Testis (tissue), 3 donors: Measurements from ENCODE around the gene NELL2. TPM values are rescaled to one million over a fixed set of nuclear protein-coding genes. Genes with fewer than 3 reads are reported as not detected.
"Not testable (repeated sequence)": the region's sequence is repeated elsewhere in the genome, so short reads cannot be mapped to it uniquely, and the experiment has no call there.

ENCODE experiments used
- DNase-seq: peaks from one replicate; pipeline ENCODE4 v3.0.0-alpha.2; 2019
- H3K27ac ChIP-seq, 2 donors: fragments of 200-600 bp; sonication (generic); one replicate each; pipeline ENCODE4 v1.5.1; 2019
- H3K27me3 ChIP-seq: fragments of 200-600 bp; sonication (generic); one replicate; pipeline ENCODE4 v1.5.1; 2019
- H3K36me3 ChIP-seq: fragments of 200-600 bp; sonication (generic); one replicate; pipeline ENCODE4 v1.5.1; 2017; ENCODE audit warnings: low read depth; ENCODE audit errors: missing control alignments
- H3K4me1 ChIP-seq: fragments of 200-600 bp; sonication (generic); one replicate; pipeline ENCODE4 v1.5.1; 2019
- H3K4me3 ChIP-seq, 2 donors: fragments of 200-600 bp; sonication (generic); one replicate each; pipeline ENCODE4 v1.5.1; 2017 to 2019
- H3K9me3 ChIP-seq: fragments of 200-600 bp; sonication (generic); one replicate; pipeline ENCODE4 v1.5.1; 2017
- CTCF ChIP-seq, 3 experiments: fragments of 450-650 bp in 2 of 3; fragments of 200-600 bp in 1 of 3; sonication (generic) in 1 of 3; IDR thresholded peaks; one replicate each; pipeline ENCODE4 v1.5.1; 2016 to 2019; ENCODE audit warnings: antibody characterized with exemption in 3 of 3, mild to moderate bottlenecking in 2 of 3, moderate library complexity in 1 of 3
- POLR2A ChIP-seq: fragments of 450-650 bp; IDR thresholded peaks from one replicate; pipeline ENCODE4 v1.6.1; 2017; ENCODE audit warnings: antibody characterized with exemption, mild to moderate bottlenecking, moderate library complexity
- WGBS, 2 donors: methylation state at CpG; one replicate each; pipeline ENCODE4 v1.1.5; 2018; 5-methylcytosine and 5-hydroxymethylcytosine counted together
- intact Hi-C: fragments of 100-400 bp; cut with DNase I; formaldehyde crosslinking; loops from one replicate; pipeline ENCODE4 v1.15.1; 2023; ENCODE audit warnings: low total_unique reads
- polyA plus RNA-seq: library from polyadenylated mRNA; stranded (reverse); fragments of 350-450 nt; fragmentation: Illumina TruSeq; extraction: RNeasy Lipid Tissue Mini Kit (QIAGEN cat#74804); gene quantifications from one replicate; pipeline ENCODE4 v1.2.3, GENCODE V29; 2014; ENCODE audit warnings: low read depth, low replicate concordance; ENCODE audit not compliant: insufficient read depth
- total RNA-seq, 2 donors: library from RNA; depleted of rRNA; stranded (reverse); fragments of >200 nt; gene quantifications; one replicate each; pipeline ENCODE4 v1.2.3, GENCODE V29; 2016

The NELL2 gene
- total and polyA plus RNA-seq, 3 donors from 2014 or later = 4.2 to 10.6 (median 9.0) TPM

DNA sequence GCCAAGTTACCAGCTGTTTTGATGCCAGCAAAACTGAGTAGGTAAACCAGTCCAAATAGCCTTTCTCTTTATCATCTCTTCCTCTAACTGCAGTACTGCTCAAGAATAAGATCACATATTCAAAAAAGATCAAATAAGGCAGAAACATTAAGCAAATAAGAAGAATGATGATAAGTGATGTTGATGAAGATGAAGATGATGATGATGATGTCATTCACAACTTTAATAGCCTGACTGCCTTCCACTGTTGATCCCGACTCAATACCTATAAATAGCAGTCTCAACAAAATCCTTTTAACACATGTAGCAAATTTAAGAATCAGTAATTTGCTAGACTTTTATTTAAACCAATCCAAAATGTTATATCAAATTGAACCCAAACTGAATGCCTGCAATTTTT is 47.1 kb downstream of the NELL2 start:
- Histone ChIP-seq H3K4me1 (no peaks in the 10 kb centered on the region), H3K9me3 (no peaks in the 10 kb centered on the region), H3K27ac (no peak overlapping the region), H3K4me3 (no peak overlapping the region), H3K36me3 (no peaks in the 10 kb centered on the region), H3K27me3 (no peaks in the 10 kb centered on the region)
- 60 to 67% methylated on average over 1 of the region's 1 CpG for WGBS, 2 donors
- no peak for DNase-seq
- intact Hi-C loops = no loop called here
- TF ChIP-seq POLR2A (no peak), CTCF (IDR thresholded peaks at IDR 0.05) (no peak)

GRCh38 chr12:44827832-44828438 is 48.2 kb downstream of the NELL2 start:
- Histone ChIP-seq H3K4me1 (no peaks in the 10 kb centered on the region), H3K27ac (no peak overlapping the region), H3K36me3 (no peaks in the 10 kb centered on the region), H3K27me3 (no peaks in the 10 kb centered on the region), H3K9me3 (no peaks in the 10 kb centered on the region), H3K4me3 (no peak overlapping the region)
- DNase-seq = no peak
- 88 to 93% methylated on average over 3 of the region's 3 CpGs for WGBS, 2 donors
- TF ChIP-seq POLR2A (no peak), CTCF (IDR thresholded peaks at IDR 0.05) (no peak)
- intact Hi-C loops = no loop called here

- H3K27me3 ChIP-seq, H3K4me1 ChIP-seq, H3K27ac ChIP-seq, H3K4me3 ChIP-seq, DNase-seq, H3K9me3 ChIP-seq, intact Hi-C loops, H3K36me3 ChIP-seq: not testable (repeated sequence)
- 95% methylated on average over 8 of the region's 8 CpGs for whole genome bisulfite sequencing, 2 donors
These were observed 54.4 kb downstream of the NELL2 start for GRCh38 chr12:44821702-44822101.

- H3K27ac ChIP-seq = no peak overlapping the region
- no peaks in the 10 kb centered on the region for H3K27me3 ChIP-seq
- H3K9me3 ChIP-seq = no peaks in the 10 kb centered on the region
- intact Hi-C loops = no loop called here
- TF ChIP-seq POLR2A (no peak), CTCF (IDR thresholded peaks at IDR 0.05) (no peak)
- no peaks in the 10 kb centered on the region for H3K36me3 ChIP-seq
- H3K4me1 ChIP-seq = no peaks in the 10 kb centered on the region
- DNase-seq = no peak
- no peak overlapping the region for H3K4me3 ChIP-seq
- 54 to 76% methylated on average over 4 of the region's 4 CpGs for WGBS, 2 donors
These were observed 56.2 kb downstream of the NELL2 start for GRCh38 chr12:44819884-44820283.

DNA sequence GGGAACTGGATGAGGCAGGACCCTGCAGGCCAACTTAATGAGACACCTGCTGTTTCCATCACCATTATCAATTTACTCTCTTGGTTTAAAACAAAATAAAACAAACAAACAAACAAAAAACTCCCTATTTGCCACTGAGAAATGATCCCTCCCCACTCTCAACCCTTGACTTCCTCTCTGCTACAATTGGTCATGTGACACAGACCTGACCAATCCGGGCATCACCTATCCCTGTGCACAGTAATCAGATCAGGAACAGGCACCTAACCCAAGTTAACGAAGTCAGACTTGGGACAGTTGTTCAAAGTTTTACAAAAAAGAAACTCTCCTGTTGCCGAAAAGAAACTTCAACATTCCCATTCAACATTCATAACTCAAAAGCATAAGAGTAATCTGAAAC is 58.4 kb downstream of the NELL2 start:
- no peak for TF ChIP-seq POLR2A
- TF ChIP-seq CTCF (IDR thresholded peaks at IDR 0.05) = no peak

More for the DNA sequence above, 58.4 kb downstream of the NELL2 start:
- Histone ChIP-seq H3K4me1 (no peaks in the 10 kb centered on the region), H3K27me3 (no peaks in the 10 kb centered on the region), H3K4me3 (no peak overlapping the region), H3K9me3 (no peaks in the 10 kb centered on the region), H3K36me3 (no peaks in the 10 kb centered on the region), H3K27ac (no peak overlapping the region)
- DNase-seq = peak; percentile 25
- 58 to 89% methylated on average over 3 of the region's 3 CpGs for WGBS, 2 donors
- intact Hi-C loops = no loop called here
